Muscle of leg (tissue), 11 donors: ENCODE data around the gene BHLHA15. TPM values are rescaled to one million over a fixed set of nuclear protein-coding genes. Genes with fewer than 3 reads are reported as not detected.

Experiments
- DNase-seq: peaks from one replicate; pipeline ENCODE4 v3.0.0; 2013
- H3K27ac ChIP-seq: one replicate; pipeline ENCODE4 v1.5.1; 2013; ENCODE audit warnings: mild to moderate bottlenecking, low read length, control low read depth
- H3K27me3 ChIP-seq: one replicate; pipeline ENCODE4 v1.6.1; 2013; ENCODE audit warnings: low read length; ENCODE audit not compliant: control insufficient read depth, insufficient read depth
- H3K36me3 ChIP-seq: one replicate; pipeline ENCODE4 v1.6.1; 2013; ENCODE audit warnings: low read length; ENCODE audit not compliant: control insufficient read depth, insufficient read depth
- H3K4me1 ChIP-seq: one replicate; pipeline ENCODE4 v1.6.1; 2013; ENCODE audit warnings: low read length; ENCODE audit not compliant: control insufficient read depth, insufficient read depth
- H3K4me3 ChIP-seq: one replicate; pipeline ENCODE4 v1.5.1; 2013; ENCODE audit warnings: low read length, control low read depth
- H3K9me3 ChIP-seq: replicated peaks from 2 replicates; pipeline ENCODE4 v1.6.1; 2013; ENCODE audit warnings: low read depth, low read length; ENCODE audit not compliant: control insufficient read depth
- WGBS: methylation state at CpG from one replicate; pipeline ENCODE4 v1.1.5; 2013; ENCODE audit warnings: missing lambda C conversion rate; ENCODE audit not compliant: insufficient coverage; 5-methylcytosine and 5-hydroxymethylcytosine counted together
- polyA plus RNA-seq, 8 donors: library from polyadenylated mRNA; unstranded; fragments of 120-200 nt; gene quantifications; one replicate each; pipeline versions ENCODE4 v1.2.1 to v1.2.3, GENCODE V29; 2013; ENCODE audit warnings: inconsistent platforms in 1 of 8, low replicate concordance in 1 of 8; ENCODE audit not compliant: insufficient read length in 8 of 8, insufficient read depth in 1 of 8
- total RNA-seq: library from RNA; stranded (reverse); fragments of 120-200 nt; gene quantifications from one replicate; pipeline ENCODE4 v1.2.4, GENCODE V29; 2013

The BHLHA15 gene
- total and polyA plus RNA-seq, 9 donors = 0.26 to 1.0 (median 0.41) TPM

GRCh38 chr7:98244871-98245270 is 33.6 kb downstream of the BHLHA15 start:
- 91% methylated on average over 14 of the region's 14 CpGs for WGBS
- Histone ChIP-seq H3K4me1 (no peaks in the 10 kb centered on the region), H3K36me3 (peaks cover 43% of the 10 kb centered on the region), H3K27me3 (no peaks in the 10 kb centered on the region), H3K27ac (no peak overlapping the region), H3K9me3 (no peaks in the 10 kb centered on the region), H3K4me3 (no peak overlapping the region)
- no peak for DNase-seq

- H3K9me3 ChIP-seq = no peaks in the 10 kb centered on the region
- peaks cover 24% of the 10 kb centered on the region for H3K36me3 ChIP-seq
- no peaks in the 10 kb centered on the region for H3K27me3 ChIP-seq
- H3K4me1 ChIP-seq = peaks cover 15% of the 10 kb centered on the region
- 91% methylated on average over 12 of the region's 12 CpGs for WGBS
- no peak overlapping the region for H3K4me3 ChIP-seq
- DNase-seq = no peak
- no peak overlapping the region for H3K27ac ChIP-seq
Observed at GRCh38 chr7:98248156-98248555, 36.9 kb downstream of the BHLHA15 start.

- no peaks in the 10 kb centered on the region for H3K27me3 ChIP-seq
- H3K36me3 ChIP-seq = peaks cover 16% of the 10 kb centered on the region
- no peaks in the 10 kb centered on the region for H3K9me3 ChIP-seq
- no peak overlapping the region for H3K4me3 ChIP-seq
- no peak overlapping the region for H3K27ac ChIP-seq
- peaks cover 15% of the 10 kb centered on the region for H3K4me1 ChIP-seq
- WGBS = 84% methylated on average over 2 of the region's 6 CpGs
- DNase-seq = peak; percentile 26
Observed at GRCh38 chr7:98249106-98249505, 37.9 kb downstream of the BHLHA15 start.

- WGBS = 80% methylated on average over 2 of the region's 3 CpGs
- Histone ChIP-seq H3K27ac (peak overlapping the region; percentile 85), H3K27me3 (no peaks in the 10 kb centered on the region), H3K4me1 (peaks cover 15% of the 10 kb centered on the region), H3K36me3 (peaks cover 7% of the 10 kb centered on the region), H3K4me3 (no peak overlapping the region), H3K9me3 (no peaks in the 10 kb centered on the region)
- DNase-seq = peak; percentile 23
Observed at GRCh38 chr7:98250789-98251188, 39.5 kb downstream of the BHLHA15 start.

- no peak for DNase-seq
- H3K36me3 ChIP-seq = peaks cover 4% of the 10 kb centered on the region
- peak overlapping the region; percentile 85 for H3K27ac ChIP-seq
- WGBS = 18% methylated on average over 4 of the region's 9 CpGs
- peaks cover 15% of the 10 kb centered on the region for H3K4me1 ChIP-seq
- H3K4me3 ChIP-seq = peak overlapping the region; percentile 93
- H3K9me3 ChIP-seq = no peaks in the 10 kb centered on the region
- H3K27me3 ChIP-seq = no peaks in the 10 kb centered on the region
Observed at GRCh38 chr7:98251231-98251600, 40.0 kb downstream of the BHLHA15 start.

GRCh38 chr7:98251601-98252424 is 40.6 kb downstream of the BHLHA15 start, which contains the start of gene TECPR1:
TSS of gene TECPR1 (minus strand) at chr7:98252232. CDS start at chr7:98246146, 6,086 bp downstream.
- Histone ChIP-seq H3K9me3 (no peaks in the 10 kb centered on the region), H3K4me1 (peaks cover 15% of the 10 kb centered on the region), H3K4me3 (peak within 1 kb of the TSS; percentile 93), H3K27ac (peak within 1 kb of the TSS; percentile 85), H3K36me3 (peaks cover 6% of the 10 kb centered on the region), H3K27me3 (no peaks in the 10 kb centered on the region)
- peak; percentile 96 for DNase-seq
- WGBS = under 1% methylated on average over 53 of the region's 69 CpGs

GRCh38 chr7:98252425-98253054 is 41.3 kb downstream of the BHLHA15 start:
- Histone ChIP-seq H3K27me3 (no peaks in the 10 kb centered on the region), H3K4me1 (peaks cover 15% of the 10 kb centered on the region), H3K36me3 (peaks cover 6% of the 10 kb centered on the region), H3K9me3 (no peaks in the 10 kb centered on the region), H3K27ac (peak overlapping the region; percentile 65), H3K4me3 (peak overlapping the region; percentile 93)
- no peak for DNase-seq
- 32% methylated on average over 18 of the region's 32 CpGs for WGBS

GRCh38 chr7:98254516-98254915 is 43.3 kb downstream of the BHLHA15 start:
- Histone ChIP-seq H3K4me3 (no peak overlapping the region), H3K4me1 (peaks cover 15% of the 10 kb centered on the region), H3K36me3 (peaks cover 9% of the 10 kb centered on the region), H3K27ac (no peak overlapping the region), H3K27me3 (no peaks in the 10 kb centered on the region), H3K9me3 (no peaks in the 10 kb centered on the region)
- DNase-seq = no peak
- 100% methylated on average over 1 of the region's 4 CpGs for WGBS

- no peaks in the 10 kb centered on the region for H3K9me3 ChIP-seq
- peaks cover 9% of the 10 kb centered on the region for H3K36me3 ChIP-seq
- 89% methylated on average over 6 of the region's 11 CpGs for WGBS
- H3K4me3 ChIP-seq = no peak overlapping the region
- H3K4me1 ChIP-seq = peaks cover 15% of the 10 kb centered on the region
- H3K27me3 ChIP-seq = no peaks in the 10 kb centered on the region
- DNase-seq = no peak
- H3K27ac ChIP-seq = no peak overlapping the region
Observed at GRCh38 chr7:98254951-98255610, 43.8 kb downstream of the BHLHA15 start.

- Histone ChIP-seq H3K36me3 (peaks cover 12% of the 10 kb centered on the region), H3K27ac (no peak overlapping the region), H3K9me3 (no peaks in the 10 kb centered on the region), H3K4me3 (no peak overlapping the region), H3K4me1 (peaks cover 7% of the 10 kb centered on the region), H3K27me3 (no peaks in the 10 kb centered on the region)
- DNase-seq = no peak
- WGBS = no CpG with 5 or more reads among the region's 7 CpGs
Observed at GRCh38 chr7:98256431-98256830, 45.2 kb downstream of the BHLHA15 start.
